ENCODE data around the gene SYNE4.
"Not testable (repeated sequence)": the region's sequence is repeated elsewhere in the genome, so short reads cannot be mapped to it uniquely, and the experiment has no call there.

Gene SYNE4

DNA sequence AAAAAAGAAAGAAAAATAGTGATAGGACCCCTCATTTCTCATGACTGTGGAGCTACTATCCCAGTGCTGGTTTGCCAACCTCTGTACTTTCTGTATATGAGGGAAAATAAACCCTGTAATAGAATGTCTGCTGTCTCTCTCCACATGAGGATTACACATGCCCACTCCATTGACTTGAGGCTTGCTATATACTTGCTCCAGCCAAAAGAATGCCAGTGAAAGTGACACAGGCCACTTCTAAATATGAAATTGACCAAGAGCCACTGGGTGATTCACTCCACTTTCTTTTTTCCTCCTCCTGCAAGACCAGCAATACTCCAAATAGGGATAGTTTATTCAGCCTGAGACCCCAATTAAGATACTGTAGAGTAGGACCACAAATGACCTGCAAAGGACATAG, 39.2 kb upstream of the SYNE4 start:
- no peak overlapping the region for H3K4me3 ChIP-seq (ENCODE audit: low read depth, low read length)
- no peak for TF ChIP-seq CTCF (IDR thresholded peaks at IDR 0.05; ENCODE audit: borderline replicate concordance, insufficient read depth, low read depth, low read length)

DNA sequence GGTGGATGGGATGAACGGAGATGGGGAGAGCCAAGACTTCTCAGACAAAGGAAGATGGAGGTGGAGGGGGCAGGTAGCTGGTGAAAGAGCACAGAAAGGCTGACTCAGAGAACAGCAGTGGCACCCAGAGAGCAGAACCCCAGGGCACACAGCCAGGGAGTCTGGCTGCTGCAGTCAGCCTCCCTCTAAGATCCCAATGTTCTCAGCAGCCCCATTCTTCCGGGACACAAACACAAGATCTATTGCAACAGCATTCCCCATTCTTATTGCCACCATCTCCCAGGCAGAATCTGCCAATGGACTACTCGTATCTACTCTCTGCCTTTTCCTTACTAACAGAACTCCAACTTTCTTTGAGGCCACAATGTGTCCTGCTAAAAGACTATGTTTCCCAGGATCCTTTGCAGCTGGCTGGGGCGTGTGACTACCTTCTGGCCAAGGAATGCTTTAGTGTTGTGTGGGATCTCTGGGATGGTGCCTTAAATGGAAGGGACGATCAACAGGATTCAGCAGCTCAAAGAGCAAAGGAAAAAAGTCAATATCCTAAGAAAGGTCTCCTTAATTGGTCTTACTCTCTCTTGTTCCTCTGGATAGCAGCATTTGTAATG, 37.9 kb upstream of the SYNE4 start:
- no peak for TF ChIP-seq CTCF (IDR thresholded peaks at IDR 0.05; ENCODE audit: borderline replicate concordance, insufficient read depth, low read depth, low read length)
- no peak overlapping the region for H3K4me3 ChIP-seq (ENCODE audit: low read depth, low read length)

DNA sequence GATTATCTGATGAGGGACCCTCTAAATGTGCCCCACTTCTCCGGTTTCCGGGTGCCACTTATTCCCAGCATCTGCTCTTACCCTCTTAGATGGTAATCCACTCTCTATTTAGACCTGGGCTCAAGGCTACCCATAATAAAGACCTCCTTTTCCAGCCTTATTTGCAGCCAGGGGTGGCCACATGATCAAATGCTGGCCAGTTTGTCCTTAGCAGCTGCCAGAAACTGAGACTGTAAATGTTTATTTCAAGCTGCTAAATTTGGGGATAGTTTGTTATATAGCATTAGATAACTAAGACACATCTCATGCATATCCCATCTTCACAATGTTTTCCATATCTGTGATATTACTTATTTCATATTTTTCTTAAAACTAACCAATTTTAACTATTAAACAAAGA, 35.3 kb upstream of the SYNE4 start:
- no peak for TF ChIP-seq CTCF (IDR thresholded peaks at IDR 0.05; ENCODE audit: borderline replicate concordance, insufficient read depth, low read depth, low read length)
- H3K4me3 ChIP-seq (ENCODE audit: low read depth, low read length), result no peak overlapping the region

DNA sequence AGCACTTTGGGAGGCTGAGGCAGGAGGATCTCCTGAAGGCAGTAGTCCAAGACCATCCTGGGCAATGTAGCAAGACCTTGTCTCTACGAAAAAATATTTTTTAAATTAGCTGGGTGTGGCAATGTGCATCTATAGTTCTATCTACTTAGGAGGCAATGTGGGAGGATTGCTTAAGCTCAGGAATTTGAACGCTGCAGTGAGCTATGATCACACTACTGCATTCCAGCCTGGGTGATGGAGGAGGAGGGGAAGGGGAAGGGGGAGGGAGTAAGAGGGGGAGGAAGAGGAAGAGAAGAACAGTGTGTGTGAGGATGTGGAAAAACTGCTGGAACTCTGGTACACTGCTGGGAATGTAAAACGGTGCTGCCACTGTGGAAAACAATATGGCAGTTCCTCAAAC, 33.2 kb upstream of the SYNE4 start:
- no peak for TF ChIP-seq CTCF (IDR thresholded peaks at IDR 0.05; ENCODE audit: borderline replicate concordance, insufficient read depth, low read depth, low read length)
- H3K4me3 ChIP-seq (ENCODE audit: low read depth, low read length), result no peak overlapping the region

DNA sequence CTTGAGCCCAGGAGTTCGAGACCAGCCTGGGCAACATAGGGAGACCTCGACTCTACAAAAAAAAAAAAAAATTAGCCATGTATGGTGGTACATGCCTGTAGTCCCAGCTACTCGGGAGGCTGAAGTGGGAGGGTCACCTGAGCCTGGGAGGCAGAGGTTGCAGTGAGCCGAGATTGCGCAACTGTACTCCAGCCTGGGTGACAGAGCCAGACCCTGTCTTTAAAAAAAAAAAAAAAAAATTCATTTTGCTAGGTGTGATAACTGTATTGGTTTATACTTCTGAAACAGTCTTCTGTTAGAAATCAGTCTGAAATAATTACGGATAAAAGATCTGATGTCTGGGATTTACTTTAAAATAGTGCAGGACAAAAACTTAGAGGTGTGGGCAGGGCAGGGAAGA, 32.5 kb upstream of the SYNE4 start:
- H3K4me3 ChIP-seq (ENCODE audit: low read depth, low read length), result not testable (repeated sequence)

- no peak for TF ChIP-seq CTCF (IDR thresholded peaks at IDR 0.05; ENCODE audit: borderline replicate concordance, insufficient read depth, low read depth, low read length)
Measured at GRCh38 chr19:36040495-36040894, 31.9 kb upstream of the SYNE4 start.

GRCh38 chr19:36032251-36033104, 23.9 kb upstream of the SYNE4 start, which contains the start of gene CLIP3:
TSS of gene CLIP3 (minus strand) at chr19:36032873. CDS start at chr19:36032357, 516 bp downstream.
- no peak within 1 kb of the TSS for H3K4me3 ChIP-seq (ENCODE audit: low read depth, low read length)
- no peak for TF ChIP-seq CTCF (IDR thresholded peaks at IDR 0.05; ENCODE audit: borderline replicate concordance, insufficient read depth, low read depth, low read length)

More at GRCh38 chr19:36040495-36040894, 31.9 kb upstream of the SYNE4 start:
- no peak overlapping the region for H3K4me3 ChIP-seq (ENCODE audit: low read depth, low read length)
